Islet of Langerhans (tissue), 1 donor: ENCODE measurements around the gene KNDC1.
"Not testable (repeated sequence)": the region's sequence is repeated elsewhere in the genome, so short reads cannot be mapped to it uniquely, and the experiment has no call there.

Source experiments
- FAIRE-seq: peaks from one replicate; lab custom pipeline; 2011; peaks lifted over from hg19 to GRCh38; lab: Jason Lieb, UNC

Gene KNDC1

GRCh38 chr10:133162910-133163856 is 3.2 kb downstream of the KNDC1 start:
- no peak for FAIRE-seq

- no peak for FAIRE-seq
Measured at GRCh38 chr10:133163889-133164815, 4.1 kb downstream of the KNDC1 start.

GRCh38 chr10:133164816-133165555 is 5.0 kb downstream of the KNDC1 start:
- FAIRE-seq: no peak

DNA sequence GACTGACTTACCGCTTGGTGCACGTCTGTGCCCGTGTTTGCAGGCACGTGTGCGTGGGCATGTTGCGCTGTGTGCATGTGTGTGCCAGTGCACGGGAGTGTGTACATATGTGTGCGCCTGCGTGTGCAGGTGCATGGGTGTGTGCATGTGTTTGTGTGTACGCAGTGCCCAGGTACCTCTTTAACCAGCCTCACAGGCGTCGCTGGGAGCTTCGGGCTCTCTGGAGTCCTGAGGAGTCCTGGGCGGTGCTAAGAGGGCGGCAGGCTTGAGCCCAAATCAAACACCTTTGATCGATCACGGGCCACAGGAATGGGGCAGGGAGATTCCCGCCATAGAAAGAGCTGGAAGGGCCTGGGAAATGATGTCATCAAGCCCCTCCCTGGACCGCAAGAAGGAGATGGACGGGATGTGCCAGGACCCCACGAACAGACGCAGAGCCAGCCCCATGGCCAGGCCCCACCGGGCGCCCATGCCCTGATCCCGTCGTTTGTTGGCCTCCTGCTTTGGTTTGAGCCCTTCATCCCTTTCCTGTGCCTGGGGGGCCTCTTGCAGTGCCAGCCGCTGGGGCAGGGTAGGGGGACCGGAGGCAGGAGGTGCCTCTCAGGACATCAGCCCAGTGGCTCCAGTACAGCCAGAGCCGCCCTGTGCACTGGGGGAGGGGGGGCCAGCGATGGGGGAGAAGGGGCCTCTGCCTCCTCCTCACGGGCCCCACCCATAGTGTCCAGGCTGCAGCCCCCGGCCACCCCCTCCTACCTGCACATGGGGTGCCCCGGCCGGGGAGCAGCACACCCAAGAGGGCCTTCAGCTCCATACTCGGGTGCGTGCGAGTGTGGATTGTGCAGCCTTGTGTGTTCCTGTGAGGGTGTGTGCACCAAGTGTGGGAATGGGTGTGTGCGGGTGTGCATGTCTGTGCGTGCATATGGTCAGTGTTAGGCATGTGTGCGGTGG is 5.8 kb downstream of the KNDC1 start:
- FAIRE-seq: no peak

DNA sequence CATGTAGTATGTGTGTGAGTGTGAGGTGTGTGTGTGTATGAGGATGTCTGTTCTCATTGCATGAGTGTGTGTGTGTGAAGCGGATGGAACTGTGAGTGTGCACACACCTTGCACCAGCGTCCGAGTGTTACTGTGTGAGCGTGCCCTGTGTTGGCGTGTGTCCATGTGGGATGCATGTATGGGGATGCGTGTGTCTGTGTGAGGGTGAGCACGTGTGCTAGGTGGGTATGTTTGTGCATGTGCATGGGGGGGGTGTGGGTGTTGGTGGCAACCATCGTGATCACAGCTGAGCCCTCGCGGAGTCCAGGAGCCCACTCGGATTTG is 6.4 kb downstream of the KNDC1 start:
- no peak for FAIRE-seq

GRCh38 chr10:133166828-133167692 is 7.0 kb downstream of the KNDC1 start:
- FAIRE-seq: no peak

DNA sequence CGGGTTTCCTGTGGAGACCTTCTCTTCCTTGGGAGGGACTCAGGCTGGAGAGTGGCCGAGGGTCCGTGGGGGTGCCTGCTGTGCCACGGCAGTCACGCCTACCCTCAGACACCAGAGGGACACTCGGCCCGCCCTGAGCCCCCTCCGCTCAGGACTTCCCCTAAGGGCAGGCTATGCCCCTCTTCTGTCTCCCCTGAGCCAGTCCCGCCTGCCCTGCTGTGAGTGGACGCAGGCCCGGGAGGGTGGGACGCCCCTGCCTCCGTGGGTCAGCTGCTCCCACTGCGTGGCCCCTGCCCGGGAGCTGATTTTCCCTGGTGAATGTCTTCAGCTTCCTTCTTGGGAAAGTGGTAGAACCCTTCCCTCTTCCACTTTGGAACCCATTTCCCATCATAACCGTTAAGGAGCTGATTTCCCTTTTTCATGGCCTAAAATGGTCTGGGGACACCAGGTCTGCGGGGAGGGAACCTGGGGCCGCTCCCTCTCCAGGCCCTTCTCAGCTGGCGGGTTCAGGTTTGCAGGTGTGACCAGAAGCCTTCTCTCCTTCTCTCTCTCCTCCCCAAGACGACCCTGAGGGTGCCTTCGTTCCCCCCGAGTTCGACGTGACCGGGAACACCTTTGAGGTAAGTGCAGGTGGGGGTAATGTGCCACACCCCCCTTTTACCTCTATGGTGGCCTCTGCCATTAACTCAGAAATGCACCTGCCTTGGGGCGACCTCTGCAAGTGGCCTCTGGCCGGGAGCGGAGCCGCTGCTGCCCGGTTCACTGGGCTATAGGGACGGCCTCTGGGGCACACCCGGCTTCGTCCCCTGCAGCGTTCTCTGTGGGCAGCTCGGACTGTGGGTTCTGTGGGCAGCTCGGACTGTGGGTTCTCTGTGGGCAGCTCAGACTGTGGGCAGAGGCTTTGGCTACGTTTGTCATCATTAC is 7.9 kb downstream of the KNDC1 start:
- no peak for FAIRE-seq

DNA sequence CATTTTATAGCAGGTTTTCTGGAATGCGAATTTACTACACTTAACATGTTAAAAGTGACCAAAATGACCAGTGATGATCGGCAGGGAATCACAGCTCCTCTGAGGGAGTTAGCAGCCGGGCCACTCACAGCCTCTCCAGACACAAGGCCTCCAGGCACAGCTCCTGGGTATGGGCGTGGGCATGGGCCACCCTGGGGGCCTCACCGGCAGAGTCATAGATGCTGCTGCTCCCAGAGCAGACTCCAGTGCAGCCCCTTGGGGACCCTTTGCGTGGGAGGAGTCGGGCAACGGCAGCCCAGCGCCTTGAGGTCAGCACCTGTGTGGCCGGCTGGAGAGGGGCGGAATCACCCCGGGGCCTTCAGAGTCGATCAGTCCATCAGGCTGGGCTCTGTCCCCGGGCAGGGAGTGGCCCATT is 8.6 kb downstream of the KNDC1 start:
- no peak for FAIRE-seq

GRCh38 chr10:133169173-133169947 is 9.3 kb downstream of the KNDC1 start:
- no peak for FAIRE-seq

- no peak for FAIRE-seq
Measured at GRCh38 chr10:133170092-133170491, 10.1 kb downstream of the KNDC1 start.

GRCh38 chr10:133173860-133174640 is 14.0 kb downstream of the KNDC1 start:
- no peak for FAIRE-seq

DNA sequence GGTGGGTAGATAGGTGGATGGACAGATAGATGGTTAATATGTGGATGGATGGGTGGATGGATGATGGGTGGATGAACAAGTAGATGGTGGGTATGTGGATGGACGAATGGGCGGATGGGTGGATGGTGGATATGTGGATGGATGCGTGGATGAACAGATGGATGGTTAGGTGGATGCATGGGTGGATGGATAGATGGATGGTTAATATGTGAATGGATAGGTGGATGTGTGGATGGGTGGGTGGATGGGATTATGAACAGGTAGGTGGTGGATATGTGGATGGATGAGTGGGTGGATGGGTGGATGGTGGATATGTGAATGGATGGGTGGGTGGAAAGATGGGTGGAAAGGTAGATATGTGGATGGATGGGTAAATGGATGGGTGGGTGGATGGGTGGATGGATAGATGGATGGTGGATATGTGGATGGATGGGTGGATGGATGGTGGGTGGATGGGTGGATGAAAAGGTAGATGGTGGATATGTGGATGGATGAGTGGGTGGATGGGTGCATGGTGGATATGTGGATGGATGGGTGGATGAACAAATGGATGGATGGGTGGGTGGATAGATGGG is 14.8 kb downstream of the KNDC1 start:
- no peak for FAIRE-seq

GRCh38 chr10:133175624-133176023 is 15.6 kb downstream of the KNDC1 start:
- FAIRE-seq: not testable (repeated sequence)

GRCh38 chr10:133176546-133176945 is 16.5 kb downstream of the KNDC1 start:
- no peak for FAIRE-seq

GRCh38 chr10:133177380-133178157 is 17.6 kb downstream of the KNDC1 start:
- FAIRE-seq: no peak
